Cardiac septum (tissue), 1 donor: Measurements from ENCODE around the gene SH2D3A. TPM values are rescaled to one million over a fixed set of nuclear protein-coding genes. Genes with fewer than 3 reads are reported as not detected.
A peak's percentile ranks its signal among the peaks of the same experiment; 100 is the strongest.

Source experiments
- DNase-seq: peaks from one replicate; pipeline ENCODE4 v3.0.0-alpha.2; 2020; ENCODE audit warnings: low spot score
- intact Hi-C: fragments of 100-400 bp; cut with DNase I; formaldehyde crosslinking; loops from one replicate; pipeline ENCODE4 v1.14.0; 2022
- total RNA-seq: library from RNA; stranded (reverse); fragmentation: NEBNext Ultra II Directional; extraction: Animal tissue kit (Norgen Biotek cat#: 25700); gene quantifications from one replicate; pipeline ENCODE4 v1.2.1, GENCODE V29; 2021
- donor health status: DM: no; HTN: no; CAD: no.

SH2D3A gene
- total RNA-seq, 1 donor from 2014 or later: 0.40 TPM

- peak; percentile 84 for DNase-seq
- intact Hi-C loops: loop anchor here (2.0 to 5.0 kb wide), 3 partner anchors 123 to 367 kb away; partner anchors contain the start of gene ALKBH7
Observed at GRCh38 chr19:6739883-6740588, 27.2 kb downstream of the SH2D3A start.

GRCh38 chr19:6739390-6739882 lies 27.8 kb downstream of the SH2D3A start, which contains the start of gene TRIP10:
TSS of gene TRIP10 (plus strand) at chr19:6739680. CDS start at chr19:6739762, 82 bp downstream.
- intact Hi-C loops: loop anchor here (2.0 to 5.0 kb wide), 3 partner anchors 123 to 367 kb away; partner anchors contain the start of gene ALKBH7
- DNase-seq: peak; percentile 92

- intact Hi-C loops: loop anchor here (2.0 to 5.0 kb wide), 3 partner anchors 124 to 366 kb away; partner anchors contain the start of gene ALKBH7
- DNase-seq: no peak
Observed at GRCh38 chr19:6738787-6739389, 28.3 kb downstream of the SH2D3A start.

- intact Hi-C loops: loop anchor here (2.0 to 5.0 kb wide), 3 partner anchors 125 to 365 kb away; partner anchors contain the start of gene ALKBH7
- peak; percentile 86 for DNase-seq
Observed at GRCh38 chr19:6737873-6738786, 29.1 kb downstream of the SH2D3A start.

GRCh38 chr19:6737284-6737872 lies 29.9 kb downstream of the SH2D3A start, which contains the start of gene GPR108:
TSS of gene GPR108 (minus strand) at chr19:6737580. CDS start at chr19:6737576, 4 bp downstream.
- intact Hi-C loops: loop anchor here (5.0 kb wide), 1 partner anchor 220 kb away; no protein-coding TSS in a partner anchor
- DNase-seq: peak; percentile 100

GRCh38 chr19:6736917-6737283 lies 30.3 kb downstream of the SH2D3A start:
- DNase-seq: no peak
- intact Hi-C loops: loop anchor here (5.0 kb wide), 1 partner anchor 220 kb away; no protein-coding TSS in a partner anchor

- peak; percentile 88 for DNase-seq
- intact Hi-C loops: loop anchor here (5.0 kb wide), 1 partner anchor 219 kb away; no protein-coding TSS in a partner anchor
Observed at GRCh38 chr19:6736169-6736916, 30.9 kb downstream of the SH2D3A start.

GRCh38 chr19:6735181-6735911 lies 31.9 kb downstream of the SH2D3A start:
- no peak for DNase-seq

GRCh38 chr19:6734096-6734696 lies 33.0 kb downstream of the SH2D3A start:
- intact Hi-C loops: no loop called here
- no peak for DNase-seq

More at GRCh38 chr19:6735181-6735911, 31.9 kb downstream of the SH2D3A start:
- intact Hi-C loops: loop anchor here (5.0 kb wide), 1 partner anchor 218 kb away; no protein-coding TSS in a partner anchor

- no peak for DNase-seq
- intact Hi-C loops: no loop called here
Observed at GRCh38 chr19:6733338-6734095, 33.7 kb downstream of the SH2D3A start.

- no peak for DNase-seq
- intact Hi-C loops: no loop called here
Observed at GRCh38 chr19:6732803-6733337, 34.4 kb downstream of the SH2D3A start.

GRCh38 chr19:6731822-6732221 lies 35.4 kb downstream of the SH2D3A start:
- intact Hi-C loops: no loop called here
- no peak for DNase-seq

GRCh38 chr19:6730941-6731670 lies 36.1 kb downstream of the SH2D3A start:
- DNase-seq: no peak
- intact Hi-C loops: no loop called here

- intact Hi-C loops: no loop called here
- no peak for DNase-seq
Observed at GRCh38 chr19:6730153-6730804, 37.0 kb downstream of the SH2D3A start.

- no peak for DNase-seq
- intact Hi-C loops: no loop called here
Observed at GRCh38 chr19:6729573-6730152, 37.6 kb downstream of the SH2D3A start.
